Endothelial cell of coronary artery (primary cell): Measurements from ENCODE around the gene DYRK1A. TPM values are rescaled to one million over a fixed set of nuclear protein-coding genes. Genes with fewer than 3 reads are reported as not detected.

Experiments used
- total RNA-seq: library from RNA; depleted of rRNA; stranded (reverse); fragments of >200 nt; gene quantifications from 2 replicates; pipeline ENCODE4 v1.2.3, GENCODE V29; 2014

DYRK1A gene
- total RNA-seq: 37.5 and 38.6 TPM in 2 replicates

GRCh38 chr21:37366482-37367316 lies at the start of gene DYRK1A:
Gene DYRK1A (plus strand): TSS chr21:37366773. CDS start chr21:37420375, 53,602 bp downstream.

Other genes starting within 250 kb of the DYRK1A start
- gene VPS26C, start 99.4 kb upstream of the DYRK1A start, total RNA-seq: 53.3 and 56.0 TPM in 2 replicates